Subcutaneous adipose tissue (tissue), 4 donors: ENCODE results near the gene GRAMD2B. TPM values are rescaled to one million over a fixed set of nuclear protein-coding genes. Genes with fewer than 3 reads are reported as not detected.

Source experiments
- total RNA-seq, 4 donors: library from RNA; depleted of rRNA; stranded (reverse); fragments of >200 nt; gene quantifications; one replicate each; pipeline ENCODE4 v1.1.0, GENCODE V29; 2016
- TF ChIP-seq, protein P1 (sequence below): fragments of 450-650 bp; IDR thresholded peaks from one replicate; pipeline ENCODE4 v1.5.1; 2016; ENCODE audit warnings: low read depth, mild to moderate bottlenecking, control low read depth, antibody characterized with exemption, moderate library complexity

Gene GRAMD2B
- total RNA-seq, 4 donors from 2014 or later, result 30.3 to 50.9 (median 32.7) TPM

GRCh38 chr5:126471247-126471646, 48.0 kb downstream of the GRAMD2B start:
- TF ChIP-seq, protein P1, sequence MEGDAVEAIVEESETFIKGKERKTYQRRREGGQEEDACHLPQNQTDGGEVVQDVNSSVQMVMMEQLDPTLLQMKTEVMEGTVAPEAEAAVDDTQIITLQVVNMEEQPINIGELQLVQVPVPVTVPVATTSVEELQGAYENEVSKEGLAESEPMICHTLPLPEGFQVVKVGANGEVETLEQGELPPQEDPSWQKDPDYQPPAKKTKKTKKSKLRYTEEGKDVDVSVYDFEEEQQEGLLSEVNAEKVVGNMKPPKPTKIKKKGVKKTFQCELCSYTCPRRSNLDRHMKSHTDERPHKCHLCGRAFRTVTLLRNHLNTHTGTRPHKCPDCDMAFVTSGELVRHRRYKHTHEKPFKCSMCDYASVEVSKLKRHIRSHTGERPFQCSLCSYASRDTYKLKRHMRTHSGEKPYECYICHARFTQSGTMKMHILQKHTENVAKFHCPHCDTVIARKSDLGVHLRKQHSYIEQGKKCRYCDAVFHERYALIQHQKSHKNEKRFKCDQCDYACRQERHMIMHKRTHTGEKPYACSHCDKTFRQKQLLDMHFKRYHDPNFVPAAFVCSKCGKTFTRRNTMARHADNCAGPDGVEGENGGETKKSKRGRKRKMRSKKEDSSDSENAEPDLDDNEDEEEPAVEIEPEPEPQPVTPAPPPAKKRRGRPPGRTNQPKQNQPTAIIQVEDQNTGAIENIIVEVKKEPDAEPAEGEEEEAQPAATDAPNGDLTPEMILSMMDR, result no peak

- TF ChIP-seq, protein P1, result no peak
Observed at GRCh38 chr5:126471875-126472537, 48.8 kb downstream of the GRAMD2B start.

DNA sequence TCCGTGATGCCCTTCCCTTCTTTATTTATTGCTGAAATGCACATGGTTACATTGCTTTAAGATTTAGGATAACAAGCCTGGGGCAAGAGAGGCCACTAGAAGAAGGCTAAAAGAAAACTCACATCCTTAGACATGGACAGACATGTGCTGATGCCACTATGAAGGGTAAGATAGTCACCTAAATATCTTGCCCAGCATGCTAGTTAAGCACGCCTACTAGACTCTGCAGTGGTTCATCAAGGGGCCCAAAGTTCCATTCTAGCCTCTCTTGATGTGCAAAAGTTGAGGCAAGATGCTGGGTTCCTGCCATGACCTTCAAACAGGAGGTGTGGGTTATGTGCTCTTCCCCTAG, 49.3 kb downstream of the GRAMD2B start:
- TF ChIP-seq, protein P1, result no peak

DNA sequence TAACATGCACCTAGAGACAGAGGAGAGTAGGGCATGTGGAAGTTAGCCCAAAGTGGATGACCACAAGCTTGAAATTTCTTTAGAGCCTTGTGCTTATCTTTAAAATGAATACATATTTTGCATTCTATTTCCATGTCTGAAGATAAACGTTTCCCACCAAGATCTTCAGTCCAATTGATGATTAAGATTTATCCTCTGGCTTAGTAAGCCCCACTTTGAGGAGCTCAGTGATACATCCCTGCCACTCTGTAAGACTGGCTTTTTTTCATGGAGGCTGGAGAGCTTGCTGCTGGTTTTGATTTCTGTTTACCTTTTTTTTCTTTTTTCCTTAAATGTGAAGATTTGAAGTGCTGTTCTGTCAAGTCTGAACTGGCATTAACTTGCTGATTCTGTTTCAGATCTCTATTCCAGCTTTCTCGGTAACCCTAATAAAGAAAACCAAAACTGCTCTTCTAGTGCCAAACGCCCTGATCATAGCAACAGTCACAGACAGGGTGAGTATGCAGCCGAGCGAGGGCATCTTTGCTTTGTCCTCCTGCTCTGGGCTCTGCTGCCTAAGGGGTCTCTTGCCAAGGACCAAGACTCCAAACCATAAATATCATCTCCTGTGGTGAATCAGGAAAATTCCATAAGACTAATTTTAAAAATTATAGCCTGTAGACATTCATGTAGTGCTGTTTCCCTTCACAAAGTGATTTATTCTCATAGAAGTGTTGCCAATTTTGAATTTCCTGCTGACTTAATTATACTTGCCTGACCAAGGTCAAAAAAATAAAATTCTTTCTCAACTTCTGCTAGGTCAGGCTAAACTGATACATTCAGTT, 54.3 kb downstream of the GRAMD2B start:
- TF ChIP-seq, protein P1, result no peak

- TF ChIP-seq, protein P1, result no peak
Observed at GRCh38 chr5:126479810-126480209, 56.6 kb downstream of the GRAMD2B start.

DNA sequence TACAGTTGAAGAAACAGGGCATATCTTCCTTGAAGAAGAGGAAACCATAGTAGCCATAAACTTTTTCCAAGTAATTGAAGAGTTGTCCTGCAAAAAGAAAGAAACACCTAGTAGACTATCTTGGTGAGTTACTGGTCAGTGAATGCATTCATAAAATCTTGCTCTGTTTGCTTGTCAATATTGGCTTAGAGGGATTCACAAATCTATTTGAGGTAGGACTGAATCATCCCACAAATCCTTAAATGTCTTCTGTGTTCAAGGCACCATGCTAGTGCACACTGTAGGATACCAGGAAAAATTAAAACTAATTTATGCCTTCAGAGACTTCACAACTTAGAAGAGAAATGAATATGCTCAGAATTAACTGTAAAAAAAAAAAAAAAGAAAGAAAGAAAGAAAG, 57.6 kb downstream of the GRAMD2B start:
- TF ChIP-seq, protein P1, result no peak

DNA sequence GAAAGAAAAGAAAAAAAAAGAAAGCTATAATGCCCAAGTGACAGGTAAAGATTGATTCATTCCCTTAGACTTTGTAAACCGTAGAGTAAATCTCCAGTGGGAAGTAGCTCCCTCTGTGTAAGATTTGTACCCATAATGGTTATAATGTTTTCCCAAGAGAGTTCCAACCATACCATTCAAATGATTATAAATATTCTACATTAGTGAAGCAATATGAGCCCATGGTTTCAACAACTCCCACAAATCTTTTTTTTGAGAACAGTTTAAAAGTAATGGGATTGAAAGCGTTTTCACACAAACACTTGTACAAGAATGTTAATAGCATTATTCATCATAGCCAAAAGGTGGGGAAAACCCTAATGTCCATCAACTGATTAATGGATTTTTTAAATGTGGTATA, 58.0 kb downstream of the GRAMD2B start:
- TF ChIP-seq, protein P1, result no peak
